WTC11 (cell line): Measurements from ENCODE around the gene ANKMY1. TPM values are rescaled to one million over a fixed set of nuclear protein-coding genes. Genes with fewer than 3 reads are reported as not detected.
A peak's percentile ranks its signal among the peaks of the same experiment; 100 is the strongest.

Source experiments
- ATAC-seq: fragments of 200-7000 bp; cut with Tn5 transposase; 2 replicates; pipeline ENCODE4 v1.10.0; 2021; ENCODE audit warnings: mild to moderate bottlenecking, moderate library complexity
- CTCF ChIA-PET: fragments of 300-600 bp; sonication (Branson Sonifier 250); formaldehyde crosslinking; loops from one replicate; lab custom pipeline; 2021; ENCODE audit warnings: antibody characterized with exemption; lab: Charles Lee
- POLR2A ChIA-PET: fragments of 350-600 bp; sonication (Branson Sonifier 250); formaldehyde crosslinking; loops from one replicate; lab custom pipeline; 2021; ENCODE audit warnings: antibody characterized with exemption; lab: Charles Lee
- DNase-seq: peaks from one replicate; pipeline ENCODE4 v3.0.0; 2021; ENCODE audit warnings: low spot score
- H3K27ac Mint-ChIP-seq: 2 replicates; pipeline ENCODE4 v1.8.0; 2021; ENCODE audit warnings: mixed read lengths
- H3K27me3 Mint-ChIP-seq: 2 replicates; pipeline ENCODE4 v1.8.0; 2021; ENCODE audit warnings: low read depth, mild to moderate bottlenecking, moderate library complexity, mixed read lengths
- H3K36me3 Mint-ChIP-seq: 2 replicates; pipeline ENCODE4 v1.8.0; 2021; ENCODE audit warnings: mixed read lengths
- H3K4me1 Mint-ChIP-seq: 2 replicates; pipeline ENCODE4 v1.8.0; 2022; ENCODE audit warnings: mixed read lengths
- H3K4me3 Mint-ChIP-seq: 2 replicates; pipeline ENCODE4 v1.8.0; 2021; ENCODE audit warnings: mild to moderate bottlenecking, moderate library complexity, mixed read lengths
- H3K9me3 Mint-ChIP-seq: 2 replicates; pipeline ENCODE4 v1.8.0; 2021; ENCODE audit warnings: mixed read lengths
- ETV6 ChIP-seq: sonication (generic); formaldehyde crosslinking; IDR thresholded peaks from 2 replicates; pipeline ENCODE4 v1.8.1; 2022; ENCODE audit warnings: mild to moderate bottlenecking, missing genetic modification reagents
- GTF2I ChIP-seq: fragments of 250-450 bp; sonication (Bioruptor Pico); conservative IDR thresholded peaks from 2 replicates; pipeline ENCODE4 v1.4.0; 2021; ENCODE audit warnings: mild to moderate bottlenecking
- HMGA2 ChIP-seq: fragments of 250-450 bp; sonication (Bioruptor Pico); IDR thresholded peaks from 2 replicates; pipeline ENCODE4 v1.4.0; 2021; ENCODE audit warnings: mild to moderate bottlenecking, moderate library complexity
- IRF2 ChIP-seq: sonication (generic); formaldehyde crosslinking; IDR thresholded peaks from 2 replicates; pipeline ENCODE4 v1.8.0; 2022; ENCODE audit warnings: low read depth, missing genetic modification reagents, borderline replicate concordance
- MYBL2 ChIP-seq: sonication (generic); formaldehyde crosslinking; IDR thresholded peaks from 2 replicates; pipeline ENCODE4 v1.8.1; 2023; ENCODE audit warnings: mild to moderate bottlenecking, moderate library complexity, missing genetic modification reagents
- NR2C2 ChIP-seq: sonication (generic); formaldehyde crosslinking; IDR thresholded peaks from 2 replicates; pipeline ENCODE4 v1.8.0; 2022; ENCODE audit warnings: mild to moderate bottlenecking, missing genetic modification reagents
- NR3C1 ChIP-seq: sonication (generic); formaldehyde crosslinking; conservative IDR thresholded peaks from 2 replicates; pipeline ENCODE4 v1.8.1; 2023; ENCODE audit warnings: low read depth, mild to moderate bottlenecking, missing genetic modification reagents
- PRRX2 ChIP-seq: fragments of 250-450 bp; sonication (Bioruptor Pico); IDR thresholded peaks from 2 replicates; pipeline ENCODE4 v1.8.0; 2021; ENCODE audit warnings: mild to moderate bottlenecking
- SMAD3 ChIP-seq: sonication (generic); formaldehyde crosslinking; IDR thresholded peaks from 2 replicates; pipeline ENCODE4 v1.8.0; 2022; ENCODE audit warnings: missing genetic modification reagents, mild to moderate bottlenecking, borderline replicate concordance
- SOX15 ChIP-seq: fragments of 250-450 bp; sonication (Bioruptor Pico); IDR thresholded peaks from 2 replicates; pipeline ENCODE4 v1.9.0; 2021; ENCODE audit warnings: mild to moderate bottlenecking
- ZNF219 ChIP-seq: sonication (generic); formaldehyde crosslinking; IDR thresholded peaks from 2 replicates; pipeline ENCODE4 v1.8.0; 2023; ENCODE audit warnings: missing genetic modification reagents, mild to moderate bottlenecking, borderline replicate concordance
- ZNF317 ChIP-seq: sonication (generic); formaldehyde crosslinking; IDR thresholded peaks from 2 replicates; pipeline ENCODE4 v1.8.1; 2023; ENCODE audit warnings: low read depth, mild to moderate bottlenecking, moderate library complexity, missing genetic modification reagents, borderline replicate concordance
- ZNF423 ChIP-seq: fragments of 250-450 bp; sonication (Bioruptor Pico); IDR thresholded peaks from 2 replicates; pipeline ENCODE4 v2.1.2; 2022; ENCODE audit warnings: mild to moderate bottlenecking, moderate library complexity
- ZNF671 ChIP-seq: fragments of 250-450 bp; sonication (Bioruptor Pico); IDR thresholded peaks from 2 replicates; pipeline ENCODE4 v1.8.0; 2021; ENCODE audit warnings: mild to moderate bottlenecking
- total RNA-seq: library from RNA; stranded (reverse); gene quantifications from 3 replicates; pipeline ENCODE4 v1.2.3, GENCODE V29; 2021
- TF ChIP-seq, protein P1 (sequence below): sonication (generic); formaldehyde crosslinking; IDR thresholded peaks from 2 replicates; pipeline ENCODE4 v1.8.0; 2023; ENCODE audit warnings: mild to moderate bottlenecking, missing genetic modification reagents
- TF ChIP-seq, protein P2 (sequence below): sonication (generic); formaldehyde crosslinking; IDR thresholded peaks from 2 replicates; pipeline ENCODE4 v1.8.1; 2022; ENCODE audit warnings: low read depth, missing genetic modification reagents, borderline replicate concordance
- TF ChIP-seq, protein P3 (sequence below): fragments of 250-450 bp; sonication (Bioruptor Pico); IDR thresholded peaks from 2 replicates; pipeline ENCODE4 v2.1.2; 2022; ENCODE audit warnings: mild to moderate bottlenecking, moderate library complexity
- TF ChIP-seq, protein P4 (sequence below): sonication (generic); formaldehyde crosslinking; IDR thresholded peaks from 2 replicates; pipeline ENCODE4 v1.8.1; 2023; ENCODE audit warnings: mild to moderate bottlenecking, moderate library complexity, missing genetic modification reagents
- TF ChIP-seq, protein P5 (sequence below): fragments of 250-450 bp; sonication (Bioruptor Pico); IDR thresholded peaks from 2 replicates; pipeline ENCODE4 v1.9.0; 2021; ENCODE audit warnings: mild to moderate bottlenecking
- TF ChIP-seq, protein P6 (sequence below): fragments of 250-450 bp; sonication (Bioruptor Pico); conservative IDR thresholded peaks from 2 replicates; pipeline ENCODE4 v1.9.0; 2021; ENCODE audit warnings: mild to moderate bottlenecking
- TF ChIP-seq, protein P7 (sequence below): sonication (generic); formaldehyde crosslinking; IDR thresholded peaks from 2 replicates; pipeline ENCODE4 v1.8.0; 2022; ENCODE audit warnings: mild to moderate bottlenecking, missing genetic modification reagents
- TF ChIP-seq, protein P8 (sequence below): sonication (generic); formaldehyde crosslinking; IDR thresholded peaks from 2 replicates; pipeline ENCODE4 v1.8.1; 2023; ENCODE audit warnings: mild to moderate bottlenecking, missing genetic modification reagents, moderate library complexity

ANKMY1 gene
- total RNA-seq, 1 experiment from 2014 or later: 4.6 TPM

DNA sequence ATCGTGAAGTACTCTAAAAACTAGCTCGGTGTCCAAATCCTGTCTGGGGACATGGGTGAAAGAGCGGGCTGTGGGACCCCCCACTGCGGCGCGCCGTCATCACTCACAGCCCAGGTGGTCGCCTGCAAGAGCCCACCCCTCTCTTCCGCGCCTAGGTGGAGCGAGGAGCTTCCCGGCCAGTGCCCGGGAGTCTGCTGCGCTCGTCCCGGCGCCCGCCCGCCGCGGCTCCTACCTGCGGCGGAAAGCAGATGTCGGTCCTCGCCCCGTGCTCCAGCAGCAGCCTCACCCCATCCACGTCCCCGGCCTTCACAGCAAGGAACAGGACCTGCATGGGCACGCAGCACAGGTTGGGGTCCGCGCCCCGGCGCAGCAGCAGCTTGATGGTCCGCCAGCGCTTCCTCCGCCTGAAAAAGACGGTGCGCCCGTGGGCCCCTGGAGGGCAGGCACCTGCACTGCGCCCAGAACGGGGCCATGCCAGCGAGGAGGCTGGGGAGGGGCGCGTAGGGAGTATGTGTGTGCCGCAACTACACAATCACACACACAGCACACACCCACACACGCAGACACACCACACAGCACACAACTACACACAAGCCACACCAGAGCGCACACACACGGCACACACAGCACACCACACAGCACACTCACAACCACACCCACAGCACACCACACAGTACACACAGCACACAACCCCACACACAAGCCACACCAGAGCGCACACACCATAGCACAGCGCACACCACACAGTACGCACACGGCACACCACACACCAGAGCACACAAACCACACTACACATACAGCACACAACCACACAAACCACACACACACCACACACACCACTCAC, 37.4 kb downstream of the ANKMY1 start:
- POLR2A ChIA-PET: interaction anchor here (0.5 kb wide), 1 partner anchor 182 kb away, joined by 4 read pairs; no protein-coding TSS in a partner anchor
- peaks cover 34% of the 10 kb centered on the region for H3K9me3 Mint-ChIP-seq
- CTCF ChIA-PET: interaction anchor here (0.8 to 1.3 kb wide), 7 partner anchors 23 to 287 kb away, joined by 3 to 9 read pairs (median 4); no protein-coding TSS in a partner anchor
- H3K4me1 Mint-ChIP-seq: peaks cover 12% of the 10 kb centered on the region
- peaks cover 47% of the 10 kb centered on the region for H3K27me3 Mint-ChIP-seq
- peaks cover 34% of the 10 kb centered on the region for H3K36me3 Mint-ChIP-seq
- no peak overlapping the region for H3K27ac Mint-ChIP-seq
- ATAC-seq (peak; percentile 85), DNase-seq (peak; percentile 54)
- H3K4me3 Mint-ChIP-seq: peak overlapping the region; percentile 60
- TF ChIP-seq NR2C2 (CRISPR knock-in tag) (no peak), MYBL2 (CRISPR knock-in tag) (0 out of 2 replicates have a peak, but pooled peaks have one; percentile 39), SMAD3 (no peak), HMGA2 (CRISPR knock-in tag) (no peak), GTF2I (CRISPR knock-in tag) (no peak), ZNF423 (CRISPR knock-in tag) (peak; percentile 26), ETV6 (CRISPR knock-in tag) (no peak), ZNF317 (CRISPR knock-in tag) (no peak), IRF2 (CRISPR knock-in tag) (no peak), NR3C1 (CRISPR knock-in tag) (no peak), ZNF671 (CRISPR knock-in tag) (no peak), ZNF219 (CRISPR knock-in tag) (no peak), SOX15 (CRISPR knock-in tag) (no peak), PRRX2 (no peak)
- TF ChIP-seq, protein P1, sequence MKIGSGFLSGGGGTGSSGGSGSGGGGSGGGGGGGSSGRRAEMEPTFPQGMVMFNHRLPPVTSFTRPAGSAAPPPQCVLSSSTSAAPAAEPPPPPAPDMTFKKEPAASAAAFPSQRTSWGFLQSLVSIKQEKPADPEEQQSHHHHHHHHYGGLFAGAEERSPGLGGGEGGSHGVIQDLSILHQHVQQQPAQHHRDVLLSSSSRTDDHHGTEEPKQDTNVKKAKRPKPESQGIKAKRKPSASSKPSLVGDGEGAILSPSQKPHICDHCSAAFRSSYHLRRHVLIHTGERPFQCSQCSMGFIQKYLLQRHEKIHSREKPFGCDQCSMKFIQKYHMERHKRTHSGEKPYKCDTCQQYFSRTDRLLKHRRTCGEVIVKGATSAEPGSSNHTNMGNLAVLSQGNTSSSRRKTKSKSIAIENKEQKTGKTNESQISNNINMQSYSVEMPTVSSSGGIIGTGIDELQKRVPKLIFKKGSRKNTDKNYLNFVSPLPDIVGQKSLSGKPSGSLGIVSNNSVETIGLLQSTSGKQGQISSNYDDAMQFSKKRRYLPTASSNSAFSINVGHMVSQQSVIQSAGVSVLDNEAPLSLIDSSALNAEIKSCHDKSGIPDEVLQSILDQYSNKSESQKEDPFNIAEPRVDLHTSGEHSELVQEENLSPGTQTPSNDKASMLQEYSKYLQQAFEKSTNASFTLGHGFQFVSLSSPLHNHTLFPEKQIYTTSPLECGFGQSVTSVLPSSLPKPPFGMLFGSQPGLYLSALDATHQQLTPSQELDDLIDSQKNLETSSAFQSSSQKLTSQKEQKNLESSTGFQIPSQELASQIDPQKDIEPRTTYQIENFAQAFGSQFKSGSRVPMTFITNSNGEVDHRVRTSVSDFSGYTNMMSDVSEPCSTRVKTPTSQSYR (CRISPR knock-in tag): no peak
- TF ChIP-seq, protein P2, sequence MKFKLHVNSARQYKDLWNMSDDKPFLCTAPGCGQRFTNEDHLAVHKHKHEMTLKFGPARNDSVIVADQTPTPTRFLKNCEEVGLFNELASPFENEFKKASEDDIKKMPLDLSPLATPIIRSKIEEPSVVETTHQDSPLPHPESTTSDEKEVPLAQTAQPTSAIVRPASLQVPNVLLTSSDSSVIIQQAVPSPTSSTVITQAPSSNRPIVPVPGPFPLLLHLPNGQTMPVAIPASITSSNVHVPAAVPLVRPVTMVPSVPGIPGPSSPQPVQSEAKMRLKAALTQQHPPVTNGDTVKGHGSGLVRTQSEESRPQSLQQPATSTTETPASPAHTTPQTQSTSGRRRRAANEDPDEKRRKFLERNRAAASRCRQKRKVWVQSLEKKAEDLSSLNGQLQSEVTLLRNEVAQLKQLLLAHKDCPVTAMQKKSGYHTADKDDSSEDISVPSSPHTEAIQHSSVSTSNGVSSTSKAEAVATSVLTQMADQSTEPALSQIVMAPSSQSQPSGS (CRISPR knock-in tag): no peak
- TF ChIP-seq, protein P3, sequence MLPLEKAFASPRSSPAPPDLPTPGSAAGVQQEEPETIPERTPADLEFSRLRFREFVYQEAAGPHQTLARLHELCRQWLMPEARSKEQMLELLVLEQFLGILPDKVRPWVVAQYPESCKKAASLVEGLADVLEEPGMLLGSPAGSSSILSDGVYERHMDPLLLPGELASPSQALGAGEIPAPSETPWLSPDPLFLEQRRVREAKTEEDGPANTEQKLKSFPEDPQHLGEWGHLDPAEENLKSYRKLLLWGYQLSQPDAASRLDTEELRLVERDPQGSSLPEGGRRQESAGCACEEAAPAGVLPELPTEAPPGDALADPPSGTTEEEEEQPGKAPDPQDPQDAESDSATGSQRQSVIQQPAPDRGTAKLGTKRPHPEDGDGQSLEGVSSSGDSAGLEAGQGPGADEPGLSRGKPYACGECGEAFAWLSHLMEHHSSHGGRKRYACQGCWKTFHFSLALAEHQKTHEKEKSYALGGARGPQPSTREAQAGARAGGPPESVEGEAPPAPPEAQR (CRISPR knock-in tag): no peak
- TF ChIP-seq, protein P4, sequence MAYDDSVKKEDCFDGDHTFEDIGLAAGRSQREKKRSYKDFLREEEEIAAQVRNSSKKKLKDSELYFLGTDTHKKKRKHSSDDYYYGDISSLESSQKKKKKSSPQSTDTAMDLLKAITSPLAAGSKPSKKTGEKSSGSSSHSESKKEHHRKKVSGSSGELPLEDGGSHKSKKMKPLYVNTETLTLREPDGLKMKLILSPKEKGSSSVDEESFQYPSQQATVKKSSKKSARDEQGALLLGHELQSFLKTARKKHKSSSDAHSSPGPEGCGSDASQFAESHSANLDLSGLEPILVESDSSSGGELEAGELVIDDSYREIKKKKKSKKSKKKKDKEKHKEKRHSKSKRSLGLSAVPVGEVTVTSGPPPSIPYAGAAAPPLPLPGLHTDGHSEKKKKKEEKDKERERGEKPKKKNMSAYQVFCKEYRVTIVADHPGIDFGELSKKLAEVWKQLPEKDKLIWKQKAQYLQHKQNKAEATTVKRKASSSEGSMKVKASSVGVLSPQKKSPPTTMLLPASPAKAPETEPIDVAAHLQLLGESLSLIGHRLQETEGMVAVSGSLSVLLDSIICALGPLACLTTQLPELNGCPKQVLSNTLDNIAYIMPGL (CRISPR knock-in tag): 0 out of 2 replicates have a peak, but pooled peaks have one; percentile 23
- TF ChIP-seq, protein P5, sequence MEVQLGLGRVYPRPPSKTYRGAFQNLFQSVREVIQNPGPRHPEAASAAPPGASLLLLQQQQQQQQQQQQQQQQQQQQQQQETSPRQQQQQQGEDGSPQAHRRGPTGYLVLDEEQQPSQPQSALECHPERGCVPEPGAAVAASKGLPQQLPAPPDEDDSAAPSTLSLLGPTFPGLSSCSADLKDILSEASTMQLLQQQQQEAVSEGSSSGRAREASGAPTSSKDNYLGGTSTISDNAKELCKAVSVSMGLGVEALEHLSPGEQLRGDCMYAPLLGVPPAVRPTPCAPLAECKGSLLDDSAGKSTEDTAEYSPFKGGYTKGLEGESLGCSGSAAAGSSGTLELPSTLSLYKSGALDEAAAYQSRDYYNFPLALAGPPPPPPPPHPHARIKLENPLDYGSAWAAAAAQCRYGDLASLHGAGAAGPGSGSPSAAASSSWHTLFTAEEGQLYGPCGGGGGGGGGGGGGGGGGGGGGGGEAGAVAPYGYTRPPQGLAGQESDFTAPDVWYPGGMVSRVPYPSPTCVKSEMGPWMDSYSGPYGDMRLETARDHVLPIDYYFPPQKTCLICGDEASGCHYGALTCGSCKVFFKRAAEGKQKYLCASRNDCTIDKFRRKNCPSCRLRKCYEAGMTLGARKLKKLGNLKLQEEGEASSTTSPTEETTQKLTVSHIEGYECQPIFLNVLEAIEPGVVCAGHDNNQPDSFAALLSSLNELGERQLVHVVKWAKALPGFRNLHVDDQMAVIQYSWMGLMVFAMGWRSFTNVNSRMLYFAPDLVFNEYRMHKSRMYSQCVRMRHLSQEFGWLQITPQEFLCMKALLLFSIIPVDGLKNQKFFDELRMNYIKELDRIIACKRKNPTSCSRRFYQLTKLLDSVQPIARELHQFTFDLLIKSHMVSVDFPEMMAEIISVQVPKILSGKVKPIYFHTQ (CRISPR knock-in tag): no peak
- TF ChIP-seq, protein P6, sequence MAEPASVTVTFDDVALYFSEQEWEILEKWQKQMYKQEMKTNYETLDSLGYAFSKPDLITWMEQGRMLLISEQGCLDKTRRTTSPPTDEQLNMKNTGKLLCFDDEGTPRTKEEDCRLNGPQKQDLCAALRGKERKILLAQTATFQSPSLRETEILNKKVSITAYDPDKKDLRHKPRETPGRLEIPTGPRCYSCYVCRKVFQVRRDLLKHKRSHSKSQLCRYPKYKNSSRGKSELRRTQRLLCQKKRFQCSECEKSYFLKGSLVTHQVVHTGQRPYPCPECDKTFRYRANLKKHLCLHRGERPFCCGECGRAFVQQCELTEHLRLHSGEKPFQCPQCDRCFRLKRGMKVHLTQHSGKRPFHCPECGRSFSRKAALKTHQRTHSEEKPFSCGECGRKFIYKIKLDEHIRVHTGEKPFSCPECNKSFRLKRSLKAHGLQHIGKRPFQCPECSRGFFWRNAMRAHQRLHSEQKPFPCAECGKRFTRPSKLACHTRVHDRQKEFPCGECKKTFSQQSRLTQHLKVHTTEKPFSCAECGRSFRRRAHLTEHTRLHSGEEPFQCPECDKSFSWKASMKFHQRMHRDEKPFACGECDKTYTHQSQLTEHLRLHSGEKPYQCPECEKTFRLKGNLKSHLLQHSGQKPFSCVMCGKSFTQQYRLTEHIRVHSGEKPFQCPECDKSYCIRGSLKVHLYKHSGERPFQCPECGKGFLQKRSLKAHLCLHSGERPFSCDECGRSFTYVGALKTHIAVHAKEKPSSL (CRISPR knock-in tag): no peak
- TF ChIP-seq, protein P7, sequence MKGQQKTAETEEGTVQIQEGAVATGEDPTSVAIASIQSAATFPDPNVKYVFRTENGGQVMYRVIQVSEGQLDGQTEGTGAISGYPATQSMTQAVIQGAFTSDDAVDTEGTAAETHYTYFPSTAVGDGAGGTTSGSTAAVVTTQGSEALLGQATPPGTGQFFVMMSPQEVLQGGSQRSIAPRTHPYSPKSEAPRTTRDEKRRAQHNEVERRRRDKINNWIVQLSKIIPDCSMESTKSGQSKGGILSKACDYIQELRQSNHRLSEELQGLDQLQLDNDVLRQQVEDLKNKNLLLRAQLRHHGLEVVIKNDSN: no peak
- TF ChIP-seq, protein P8, sequence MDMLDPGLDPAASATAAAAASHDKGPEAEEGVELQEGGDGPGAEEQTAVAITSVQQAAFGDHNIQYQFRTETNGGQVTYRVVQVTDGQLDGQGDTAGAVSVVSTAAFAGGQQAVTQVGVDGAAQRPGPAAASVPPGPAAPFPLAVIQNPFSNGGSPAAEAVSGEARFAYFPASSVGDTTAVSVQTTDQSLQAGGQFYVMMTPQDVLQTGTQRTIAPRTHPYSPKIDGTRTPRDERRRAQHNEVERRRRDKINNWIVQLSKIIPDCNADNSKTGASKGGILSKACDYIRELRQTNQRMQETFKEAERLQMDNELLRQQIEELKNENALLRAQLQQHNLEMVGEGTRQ (CRISPR knock-in tag): 0 out of 2 replicates have a peak, but pooled peaks have one; percentile 21
